SK-N-SH (cell line): ENCODE results near the gene FADD. TPM values are rescaled to one million over a fixed set of nuclear protein-coding genes. Genes with fewer than 3 reads are reported as not detected.

Experiments
- CTCF ChIA-PET: fragments of 300-600, 350-600 bp; formaldehyde crosslinking; extraction: SDS; loops from one replicate; lab custom pipeline; 2021; lab: Yijun Ruan, JAX
- POLR2A ChIA-PET: fragments of 350-600 bp; sonication (Branson Sonifier 250); formaldehyde crosslinking; extraction: SDS; loops from one replicate; lab custom pipeline; 2020; ENCODE audit warnings: antibody characterized with exemption, inconsistent platforms; lab: Yijun Ruan, JAX
- DNase-seq: peaks from one replicate; pipeline ENCODE4 v3.0.0; 2012
- H2AFZ ChIP-seq: fragments of 200-600 bp; sonication (generic); 2 replicates; pipeline ENCODE4 v1.8.1; 2016; ENCODE audit warnings: antibody characterized with exemption, mild to moderate bottlenecking, low read depth
- H3F3A ChIP-seq: fragments of 200-600 bp; sonication (generic); replicated peaks from 2 replicates; pipeline ENCODE3; 2016; ENCODE audit warnings: antibody characterized with exemption, mild to moderate bottlenecking; ENCODE audit not compliant: insufficient read depth
- H3K27ac ChIP-seq, 2 experiments: fragments of 200-500 bp in 1 of 2; fragments of 200-600 bp in 1 of 2; sonication (Bioruptor generic) in 1 of 2; sonication (generic), shearing (Covaris generic) in 1 of 2; 2 replicates each; pipeline versions ENCODE4 v1.5.1 to v1.6.1; 2014 to 2016; ENCODE audit warnings: low read depth in 2 of 2, inconsistent platforms in 1 of 2, low read length in 1 of 2, mild to moderate bottlenecking in 1 of 2, mixed read lengths in 1 of 2
- H3K27me3 ChIP-seq: fragments of 200-600 bp; sonication (generic), shearing (Covaris generic); 2 replicates; pipeline ENCODE4 v1.6.1; 2016; ENCODE audit warnings: mixed run types; ENCODE audit not compliant: insufficient read depth
- H3K36me3 ChIP-seq, 2 experiments: fragments of 200-500 bp in 1 of 2; fragments of 200-600 bp in 1 of 2; sonication (Bioruptor generic) in 1 of 2; sonication (generic) in 1 of 2; replicated peaks in 1 of 2; 2 replicates each; pipeline versions ENCODE3 to v1.5.1; 2014 to 2016; ENCODE audit warnings: low read length in 1 of 2, mild to moderate bottlenecking in 1 of 2; ENCODE audit not compliant: insufficient read depth in 2 of 2, control insufficient read depth in 1 of 2
- H3K4me1 ChIP-seq, 2 experiments: fragments of 200-500 bp in 1 of 2; fragments of 200-600 bp in 1 of 2; sonication (Bioruptor generic) in 1 of 2; sonication (generic), shearing (Covaris generic) in 1 of 2; 2 replicates each; pipeline versions ENCODE4 v1.5.1 to v1.6.1; 2014 to 2016; ENCODE audit warnings: low read depth in 1 of 2, low read length in 1 of 2, mixed run types in 1 of 2; ENCODE audit not compliant: insufficient read depth in 2 of 2, control insufficient read depth in 1 of 2
- H3K4me2 ChIP-seq: fragments of 200-600 bp; sonication (generic), shearing (Covaris generic); 2 replicates; pipeline ENCODE4 v1.6.1; 2017; ENCODE audit warnings: mixed run types
- H3K4me3 ChIP-seq, 2 experiments: fragments of 200-500 bp in 1 of 2; fragments of 200-600 bp in 1 of 2; sonication (Bioruptor generic) in 1 of 2; sonication (generic), shearing (Covaris generic) in 1 of 2; 2 replicates each; pipeline versions ENCODE4 v1.5.1 to v1.8.1; 2014 to 2016; ENCODE audit warnings: low read depth in 2 of 2, inconsistent platforms in 1 of 2, low read length in 1 of 2, mild to moderate bottlenecking in 1 of 2, mixed read lengths in 1 of 2, moderate library complexity in 1 of 2
- H3K79me2 ChIP-seq: fragments of 200-600 bp; sonication (generic); 2 replicates; pipeline ENCODE4 v1.8.1; 2017; ENCODE audit warnings: mild to moderate bottlenecking; ENCODE audit not compliant: insufficient read depth
- H3K9ac ChIP-seq: fragments of 200-600 bp; sonication (generic); 2 replicates; pipeline ENCODE4 v1.6.1; 2017; ENCODE audit warnings: mixed run types
- H3K9me2 ChIP-seq: fragments of 200-600 bp; sonication (generic); 2 replicates; pipeline ENCODE4 v1.6.1; 2017; ENCODE audit warnings: mixed run types
- H3K9me3 ChIP-seq: fragments of 200-600 bp; sonication (generic); 2 replicates; pipeline ENCODE4 v1.6.1; 2017; ENCODE audit warnings: mixed run types, mild to moderate bottlenecking, moderate library complexity
- H4K20me1 ChIP-seq: fragments of 200-600 bp; sonication (generic); 2 replicates; pipeline ENCODE4 v1.6.1; 2017; ENCODE audit warnings: mild to moderate bottlenecking, mixed run types; ENCODE audit not compliant: insufficient read depth
- ELF1 ChIP-seq: IDR thresholded peaks from 2 replicates; pipeline ENCODE4 v1.4.0; 2012
- FOSL2 ChIP-seq: IDR thresholded peaks from 2 replicates; pipeline ENCODE4 v1.4.0; 2012; ENCODE audit warnings: low read depth, mild to moderate bottlenecking, moderate library complexity, borderline replicate concordance
- GABPA ChIP-seq: IDR thresholded peaks from 2 replicates; pipeline ENCODE4 v1.4.0; 2012; ENCODE audit warnings: low read depth, mild to moderate bottlenecking
- NRF1 ChIP-seq: IDR thresholded peaks from 2 replicates; pipeline ENCODE4 v1.6.1; 2012; ENCODE audit warnings: low read depth, mild to moderate bottlenecking, low read length
- POLR2AphosphoS5 ChIP-seq: IDR thresholded peaks from 2 replicates; pipeline ENCODE4 v1.6.1; 2012; ENCODE audit warnings: low read depth, low read length
- RAD21 ChIP-seq: IDR thresholded peaks from 2 replicates; pipeline ENCODE4 v1.6.1; 2012; ENCODE audit warnings: mild to moderate bottlenecking, low read length
- SIN3A ChIP-seq: IDR thresholded peaks from 2 replicates; pipeline ENCODE4 v1.6.1; 2012; ENCODE audit warnings: low read depth, mild to moderate bottlenecking, low read length, moderate library complexity, borderline replicate concordance
- SMC3 ChIP-seq: IDR thresholded peaks from 2 replicates; pipeline ENCODE4 v1.6.1; 2012; ENCODE audit warnings: low read depth, low read length, improper control_type of control experiment
- TAF1 ChIP-seq: IDR thresholded peaks from 2 replicates; pipeline ENCODE4 v1.6.1; 2012; ENCODE audit warnings: low read depth, mild to moderate bottlenecking, low read length, moderate library complexity, borderline replicate concordance
- WGBS: methylation state at CpG from one replicate; pipeline ENCODE4 v1.1.6; 2017; ENCODE audit warnings: low lambda C conversion rate; 5-methylcytosine and 5-hydroxymethylcytosine counted together
- polyA plus RNA-seq, 3 experiments: library from polyadenylated mRNA; depleted of rRNA; stranded (reverse); fragments of >200 nt; gene quantifications; 2 replicates each; pipeline ENCODE4 v1.2.3, GENCODE V29; 2012
- TF ChIP-seq, protein P1 (sequence below): IDR thresholded peaks from 2 replicates; pipeline ENCODE4 v1.4.0; 2012; ENCODE audit warnings: low read depth, borderline replicate concordance
- TF ChIP-seq, protein P2 (sequence below): IDR thresholded peaks from 2 replicates; pipeline ENCODE4 v1.6.1; 2012; ENCODE audit warnings: mild to moderate bottlenecking, low read depth, low read length, moderate library complexity
- TF ChIP-seq, protein P3 (sequence below): fragments of 150-350 bp; IDR thresholded peaks from 2 replicates; pipeline ENCODE4 v1.6.1; 2017; ENCODE audit warnings: antibody characterized with exemption, low read length, low read depth, borderline replicate concordance
- TF ChIP-seq, protein P4 (sequence below): IDR thresholded peaks from 2 replicates; pipeline ENCODE4 v1.4.0; 2012; ENCODE audit warnings: low read depth, borderline replicate concordance

FADD gene
- polyA plus RNA-seq, 1 of the 3 experiments (the other 2 are of a cell fraction): 23.8 TPM

DNA sequence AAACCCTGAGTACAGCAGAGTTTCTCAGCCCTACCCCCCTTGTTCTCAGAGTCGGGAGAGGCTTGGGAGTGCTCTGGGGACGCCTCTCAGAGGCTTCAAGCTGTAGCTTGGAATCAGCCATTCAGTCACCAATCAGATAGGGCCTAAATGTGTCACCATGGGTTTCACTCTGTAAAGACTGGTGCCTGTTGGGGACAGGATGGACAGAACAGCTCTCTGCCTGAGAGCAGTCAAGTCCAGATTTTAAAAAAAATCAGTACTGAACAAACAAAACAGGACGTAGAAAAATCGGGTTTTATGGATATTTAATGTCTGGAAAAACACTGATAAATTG is 1.3 kb downstream of the FADD start (continued):
- TF ChIP-seq, protein P1, sequence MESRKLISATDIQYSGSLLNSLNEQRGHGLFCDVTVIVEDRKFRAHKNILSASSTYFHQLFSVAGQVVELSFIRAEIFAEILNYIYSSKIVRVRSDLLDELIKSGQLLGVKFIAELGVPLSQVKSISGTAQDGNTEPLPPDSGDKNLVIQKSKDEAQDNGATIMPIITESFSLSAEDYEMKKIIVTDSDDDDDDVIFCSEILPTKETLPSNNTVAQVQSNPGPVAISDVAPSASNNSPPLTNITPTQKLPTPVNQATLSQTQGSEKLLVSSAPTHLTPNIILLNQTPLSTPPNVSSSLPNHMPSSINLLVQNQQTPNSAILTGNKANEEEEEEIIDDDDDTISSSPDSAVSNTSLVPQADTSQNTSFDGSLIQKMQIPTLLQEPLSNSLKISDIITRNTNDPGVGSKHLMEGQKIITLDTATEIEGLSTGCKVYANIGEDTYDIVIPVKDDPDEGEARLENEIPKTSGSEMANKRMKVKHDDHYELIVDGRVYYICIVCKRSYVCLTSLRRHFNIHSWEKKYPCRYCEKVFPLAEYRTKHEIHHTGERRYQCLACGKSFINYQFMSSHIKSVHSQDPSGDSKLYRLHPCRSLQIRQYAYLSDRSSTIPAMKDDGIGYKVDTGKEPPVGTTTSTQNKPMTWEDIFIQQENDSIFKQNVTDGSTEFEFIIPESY: no peak

DNA sequence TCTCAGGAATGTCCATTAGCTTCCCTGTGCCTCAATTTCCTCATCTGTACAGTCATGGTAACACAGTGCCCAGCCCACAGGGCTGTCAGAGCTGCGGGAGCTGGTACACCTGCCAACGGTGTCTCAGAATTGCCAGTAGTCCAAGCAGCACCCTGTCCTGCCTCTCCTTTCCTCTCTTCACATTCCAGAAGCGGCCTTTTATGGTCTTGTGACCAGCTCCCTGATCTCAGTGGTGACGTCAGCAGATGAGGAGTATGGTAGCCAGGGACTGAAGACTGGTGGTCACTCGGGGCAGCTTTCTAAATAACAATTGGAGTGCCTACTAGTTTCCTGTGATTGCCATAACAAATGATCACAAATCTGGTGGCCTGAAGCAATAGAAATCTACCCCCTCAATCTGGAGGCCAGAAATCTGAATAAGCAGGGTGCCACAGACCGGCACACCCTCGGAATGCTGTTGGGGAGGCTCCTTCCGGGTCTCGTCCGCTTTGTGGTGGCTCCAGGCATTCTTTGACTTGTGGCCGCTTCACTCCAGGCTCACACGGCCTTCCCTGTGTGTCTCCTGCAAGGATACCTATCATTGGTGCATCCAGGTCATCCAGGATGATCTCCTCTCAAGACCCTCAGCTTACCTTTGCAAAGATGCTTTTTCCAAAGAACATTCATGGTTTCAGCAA is 2.1 kb downstream of the FADD start:
- CTCF ChIA-PET: interaction anchor here (1.7 to 2.7 kb wide), 4 partner anchors 9 to 289 kb away, joined by 4 to 12 read pairs (median 10); no protein-coding TSS in a partner anchor
- peak overlapping the region in 1 of 2 experiments; percentile 96; a peak in 2 of 4 replicates for H3K4me3 ChIP-seq
- H3K9ac ChIP-seq: 0 out of 2 replicates have a peak overlapping the region, but pooled peaks have one; percentile 98
- H3K9me3 ChIP-seq: no peaks in the 10 kb centered on the region
- no peaks in the 10 kb centered on the region for H3K9me2 ChIP-seq
- POLR2A ChIA-PET: no interaction called here
- no peaks in the 10 kb centered on the region for H3K27me3 ChIP-seq
- H3K79me2 ChIP-seq: peaks cover 43% of the 10 kb centered on the region
- H3K4me1 ChIP-seq: peaks cover 6 to 16% of the 10 kb centered on the region in 2 experiments; a peak in 2 of 4 replicates
- no peak overlapping the region for H2AFZ ChIP-seq
- peak overlapping the region; percentile 91 for H3K4me2 ChIP-seq
- no peak for DNase-seq
- H4K20me1 ChIP-seq: peaks cover 56% of the 10 kb centered on the region
- TF ChIP-seq, protein P1: no peak
- TF ChIP-seq ELF1: no peak
- 0 out of 2 replicates have a peak, but pooled peaks have one; percentile 4 for TF ChIP-seq POLR2AphosphoS5
- no peak overlapping the region; a peak in 1 of 4 replicates for H3K27ac ChIP-seq
- H3K36me3 ChIP-seq: peaks cover 19 to 28% of the 10 kb centered on the region in 2 experiments
- peaks cover 29% of the 10 kb centered on the region for H3F3A ChIP-seq
- 99% methylated on average over 8 of the region's 12 CpGs for WGBS

DNA sequence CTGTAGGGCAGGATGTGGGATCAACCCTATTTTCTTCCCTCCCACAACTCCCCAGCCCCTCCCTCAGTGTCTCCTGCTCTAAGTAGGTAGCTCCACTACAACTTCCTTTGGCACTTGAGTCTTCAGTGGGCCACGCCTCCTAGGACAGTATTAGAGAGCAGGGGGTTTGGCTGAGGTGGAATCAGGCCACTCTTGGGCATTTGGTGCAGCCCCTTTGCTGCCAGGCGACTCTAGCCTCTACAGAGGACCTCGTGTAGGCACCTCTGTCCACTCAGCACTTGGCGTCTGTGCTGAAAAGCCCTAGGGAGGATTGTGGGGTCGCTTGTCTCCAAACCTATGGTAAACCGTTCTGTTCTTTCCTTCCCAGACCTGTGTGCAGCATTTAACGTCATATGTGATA is 2.7 kb downstream of the FADD start:
- Histone ChIP-seq H3K9me2 (no peaks in the 10 kb centered on the region), H2AFZ (no peak overlapping the region), H3K4me1 (peaks cover 6 to 16% of the 10 kb centered on the region in 2 experiments; a peak in 2 of 4 replicates), H3K79me2 (peaks cover 43% of the 10 kb centered on the region), H3K9me3 (no peaks in the 10 kb centered on the region), H3K27ac (no peak overlapping the region), H3K36me3 (peaks cover 19 to 28% of the 10 kb centered on the region in 2 experiments), H3K4me3 (no peak overlapping the region), H3K4me2 (no peak overlapping the region), H3K27me3 (no peaks in the 10 kb centered on the region), H3F3A (peaks cover 34% of the 10 kb centered on the region), H4K20me1 (peaks cover 56% of the 10 kb centered on the region), H3K9ac (no peak overlapping the region)
- WGBS: 93% methylated on average over 4 of the region's 7 CpGs
- CTCF ChIA-PET: interaction anchor here (2.0 to 2.1 kb wide), 2 partner anchors 10 kb away, joined by 8 to 9 read pairs; no protein-coding TSS in a partner anchor
- no peak for DNase-seq
- POLR2A ChIA-PET: no interaction called here
- TF ChIP-seq POLR2AphosphoS5 (no peak), GABPA (no peak), RAD21 (no peak), NRF1 (no peak), FOSL2 (no peak), SMC3 (no peak), SIN3A (no peak), TAF1 (no peak)
- TF ChIP-seq, protein P2, sequence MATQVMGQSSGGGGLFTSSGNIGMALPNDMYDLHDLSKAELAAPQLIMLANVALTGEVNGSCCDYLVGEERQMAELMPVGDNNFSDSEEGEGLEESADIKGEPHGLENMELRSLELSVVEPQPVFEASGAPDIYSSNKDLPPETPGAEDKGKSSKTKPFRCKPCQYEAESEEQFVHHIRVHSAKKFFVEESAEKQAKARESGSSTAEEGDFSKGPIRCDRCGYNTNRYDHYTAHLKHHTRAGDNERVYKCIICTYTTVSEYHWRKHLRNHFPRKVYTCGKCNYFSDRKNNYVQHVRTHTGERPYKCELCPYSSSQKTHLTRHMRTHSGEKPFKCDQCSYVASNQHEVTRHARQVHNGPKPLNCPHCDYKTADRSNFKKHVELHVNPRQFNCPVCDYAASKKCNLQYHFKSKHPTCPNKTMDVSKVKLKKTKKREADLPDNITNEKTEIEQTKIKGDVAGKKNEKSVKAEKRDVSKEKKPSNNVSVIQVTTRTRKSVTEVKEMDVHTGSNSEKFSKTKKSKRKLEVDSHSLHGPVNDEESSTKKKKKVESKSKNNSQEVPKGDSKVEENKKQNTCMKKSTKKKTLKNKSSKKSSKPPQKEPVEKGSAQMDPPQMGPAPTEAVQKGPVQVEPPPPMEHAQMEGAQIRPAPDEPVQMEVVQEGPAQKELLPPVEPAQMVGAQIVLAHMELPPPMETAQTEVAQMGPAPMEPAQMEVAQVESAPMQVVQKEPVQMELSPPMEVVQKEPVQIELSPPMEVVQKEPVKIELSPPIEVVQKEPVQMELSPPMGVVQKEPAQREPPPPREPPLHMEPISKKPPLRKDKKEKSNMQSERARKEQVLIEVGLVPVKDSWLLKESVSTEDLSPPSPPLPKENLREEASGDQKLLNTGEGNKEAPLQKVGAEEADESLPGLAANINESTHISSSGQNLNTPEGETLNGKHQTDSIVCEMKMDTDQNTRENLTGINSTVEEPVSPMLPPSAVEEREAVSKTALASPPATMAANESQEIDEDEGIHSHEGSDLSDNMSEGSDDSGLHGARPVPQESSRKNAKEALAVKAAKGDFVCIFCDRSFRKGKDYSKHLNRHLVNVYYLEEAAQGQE: no peak
- TF ChIP-seq, protein P3, sequence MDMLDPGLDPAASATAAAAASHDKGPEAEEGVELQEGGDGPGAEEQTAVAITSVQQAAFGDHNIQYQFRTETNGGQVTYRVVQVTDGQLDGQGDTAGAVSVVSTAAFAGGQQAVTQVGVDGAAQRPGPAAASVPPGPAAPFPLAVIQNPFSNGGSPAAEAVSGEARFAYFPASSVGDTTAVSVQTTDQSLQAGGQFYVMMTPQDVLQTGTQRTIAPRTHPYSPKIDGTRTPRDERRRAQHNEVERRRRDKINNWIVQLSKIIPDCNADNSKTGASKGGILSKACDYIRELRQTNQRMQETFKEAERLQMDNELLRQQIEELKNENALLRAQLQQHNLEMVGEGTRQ: no peak
- TF ChIP-seq, protein P4, sequence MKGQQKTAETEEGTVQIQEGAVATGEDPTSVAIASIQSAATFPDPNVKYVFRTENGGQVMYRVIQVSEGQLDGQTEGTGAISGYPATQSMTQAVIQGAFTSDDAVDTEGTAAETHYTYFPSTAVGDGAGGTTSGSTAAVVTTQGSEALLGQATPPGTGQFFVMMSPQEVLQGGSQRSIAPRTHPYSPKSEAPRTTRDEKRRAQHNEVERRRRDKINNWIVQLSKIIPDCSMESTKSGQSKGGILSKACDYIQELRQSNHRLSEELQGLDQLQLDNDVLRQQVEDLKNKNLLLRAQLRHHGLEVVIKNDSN: no peak
